ENCODE results near the gene RIPPLY3. TPM values are rescaled to one million over a fixed set of nuclear protein-coding genes. Genes with fewer than 3 reads are reported as not detected.

RIPPLY3 gene
- total RNA-seq, 2 donors from 2014 or later: not detected

DNA sequence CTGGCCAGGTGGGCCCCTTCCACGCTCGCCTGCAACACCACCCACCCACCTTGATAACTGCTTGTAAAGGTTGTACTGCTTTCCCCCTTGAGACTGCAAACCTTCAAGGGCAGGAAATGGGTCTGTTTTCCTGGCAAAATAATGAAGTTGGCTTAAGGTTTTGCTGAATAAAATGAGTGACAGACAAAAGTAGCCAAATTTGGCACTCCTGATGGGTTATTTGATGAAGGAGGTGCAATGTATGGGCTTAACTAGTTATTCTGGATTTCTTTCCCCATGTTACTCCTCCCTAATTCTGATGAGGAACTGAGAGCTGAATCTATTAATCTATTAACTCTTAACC is 25.5 kb upstream of the RIPPLY3 start:
- TF ChIP-seq POLR2A (IDR thresholded peaks at IDR 0.05): peak in 1 of 3 donors; percentile 2
- TF ChIP-seq, protein P1, sequence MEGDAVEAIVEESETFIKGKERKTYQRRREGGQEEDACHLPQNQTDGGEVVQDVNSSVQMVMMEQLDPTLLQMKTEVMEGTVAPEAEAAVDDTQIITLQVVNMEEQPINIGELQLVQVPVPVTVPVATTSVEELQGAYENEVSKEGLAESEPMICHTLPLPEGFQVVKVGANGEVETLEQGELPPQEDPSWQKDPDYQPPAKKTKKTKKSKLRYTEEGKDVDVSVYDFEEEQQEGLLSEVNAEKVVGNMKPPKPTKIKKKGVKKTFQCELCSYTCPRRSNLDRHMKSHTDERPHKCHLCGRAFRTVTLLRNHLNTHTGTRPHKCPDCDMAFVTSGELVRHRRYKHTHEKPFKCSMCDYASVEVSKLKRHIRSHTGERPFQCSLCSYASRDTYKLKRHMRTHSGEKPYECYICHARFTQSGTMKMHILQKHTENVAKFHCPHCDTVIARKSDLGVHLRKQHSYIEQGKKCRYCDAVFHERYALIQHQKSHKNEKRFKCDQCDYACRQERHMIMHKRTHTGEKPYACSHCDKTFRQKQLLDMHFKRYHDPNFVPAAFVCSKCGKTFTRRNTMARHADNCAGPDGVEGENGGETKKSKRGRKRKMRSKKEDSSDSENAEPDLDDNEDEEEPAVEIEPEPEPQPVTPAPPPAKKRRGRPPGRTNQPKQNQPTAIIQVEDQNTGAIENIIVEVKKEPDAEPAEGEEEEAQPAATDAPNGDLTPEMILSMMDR (IDR thresholded peaks at IDR 0.05): no peak
- intact Hi-C loops (cut with DNase I): no loop called here
- DNase-seq (no peak), ATAC-seq (no peak)
- H3K4me1 ChIP-seq: peaks cover 32% of the 10 kb centered on the region
- H3K9me3 ChIP-seq: no peaks in the 10 kb centered on the region
- 9 to 15% methylated on average over 2 of the region's 2 CpGs for WGBS, 2 donors
- peak overlapping the region in 1 of 2 donors; percentile 35 for H3K4me3 ChIP-seq
- no peaks in the 10 kb centered on the region for H3K36me3 ChIP-seq (replicated peaks in 1 of 2; ENCODE audit: insufficient read depth in 1 of 2, low read depth in 2 of 2)
- H3K27me3 ChIP-seq: no peaks in the 10 kb centered on the region
- H3K27ac ChIP-seq: peak overlapping the region in 3 of 4 donors; percentile 58 to 84 (median 80)

DNA sequence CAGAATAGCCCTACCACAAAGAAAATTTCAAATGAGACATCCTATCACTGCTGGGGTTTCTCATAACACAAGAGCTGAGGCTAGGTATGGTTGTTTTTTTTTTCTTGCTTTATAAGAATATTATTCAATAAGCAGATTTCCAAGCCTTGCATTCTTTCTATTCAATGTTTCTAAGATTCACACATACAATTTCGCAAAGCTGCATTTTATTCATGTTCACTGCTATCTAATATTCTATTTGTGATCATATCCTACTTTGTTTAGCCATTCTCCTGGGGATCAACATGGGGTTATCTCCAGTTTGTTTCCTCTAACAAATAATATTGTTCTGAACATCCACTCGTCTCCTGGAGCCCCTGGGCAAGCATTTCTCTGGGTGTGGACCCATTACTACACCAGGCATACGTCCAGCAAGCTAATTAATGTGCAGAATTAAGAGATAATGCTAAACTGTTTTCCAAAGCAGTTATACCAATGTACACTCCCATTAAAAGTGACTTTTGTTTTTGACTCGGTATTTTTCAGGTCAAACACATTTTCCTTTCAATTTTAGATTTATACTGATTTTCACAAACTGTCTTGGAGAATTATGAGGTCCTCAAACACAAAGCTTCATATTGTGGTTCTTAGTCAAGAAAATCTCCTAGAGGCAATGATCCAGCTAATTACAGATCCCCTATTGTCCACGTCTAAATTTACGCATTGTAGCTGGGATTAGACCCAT is 24.4 kb upstream of the RIPPLY3 start:
- Histone ChIP-seq H3K36me3 (replicated peaks in 1 of 2; ENCODE audit: insufficient read depth in 1 of 2, low read depth in 2 of 2) (no peaks in the 10 kb centered on the region), H3K4me1 (peaks cover 28% of the 10 kb centered on the region), H3K9me3 (no peaks in the 10 kb centered on the region), H3K4me3 (no peak overlapping the region), H3K27ac (no peak overlapping the region), H3K27me3 (no peaks in the 10 kb centered on the region)
- intact Hi-C loops (cut with DNase I): no loop called here
- no peak for TF ChIP-seq POLR2A (IDR thresholded peaks at IDR 0.05)
- TF ChIP-seq, protein P1 (IDR thresholded peaks at IDR 0.05): no peak
- 70 to 74% methylated on average over 6 of the region's 6 CpGs for WGBS, 2 donors
- no peak for DNase-seq
- no peak for ATAC-seq

DNA sequence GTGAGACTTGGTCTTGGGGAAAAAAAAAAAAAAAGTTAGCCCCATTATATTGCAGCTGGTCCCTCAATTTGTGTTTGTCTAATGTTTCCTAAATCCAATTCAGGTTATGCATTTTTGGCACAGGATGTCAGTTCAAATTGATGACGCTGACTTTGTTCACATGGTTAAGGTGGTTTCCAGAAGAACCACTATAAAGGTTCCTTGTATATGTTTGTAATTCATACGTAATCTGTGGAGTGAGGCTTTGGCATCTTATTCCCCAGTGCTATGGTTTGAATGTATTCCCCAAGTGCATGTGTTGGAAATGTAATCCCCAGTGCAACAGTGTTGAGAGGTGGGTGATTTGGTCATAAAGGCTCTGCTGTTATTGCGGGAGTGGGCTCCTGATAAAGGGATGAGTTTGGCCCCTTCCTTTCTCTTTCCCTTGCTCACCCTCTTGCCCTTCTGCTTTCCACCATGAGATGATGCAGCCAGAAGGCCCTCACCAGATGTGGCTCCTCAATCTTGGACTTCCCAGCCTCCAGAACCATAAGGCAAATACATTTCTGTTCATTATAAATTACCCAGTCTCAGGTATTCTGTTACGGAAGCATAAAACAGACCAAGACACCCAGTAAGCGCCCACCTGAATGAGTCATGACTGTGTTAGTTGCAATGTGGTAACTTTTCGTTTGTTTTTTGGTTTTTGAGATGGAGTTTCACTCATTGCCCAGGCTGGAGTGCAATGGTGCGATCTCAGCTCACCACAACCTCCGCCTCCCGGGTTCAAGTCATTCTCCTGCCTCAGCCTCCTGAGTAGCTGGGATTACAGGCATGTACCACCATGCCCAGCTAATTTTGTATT is 20.5 kb upstream of the RIPPLY3 start:
- peaks cover 13% of the 10 kb centered on the region for H3K4me1 ChIP-seq
- no peak overlapping the region for H3K27ac ChIP-seq
- no peaks in the 10 kb centered on the region for H3K36me3 ChIP-seq (replicated peaks in 1 of 2; ENCODE audit: insufficient read depth in 1 of 2, low read depth in 2 of 2)
- no peaks in the 10 kb centered on the region for H3K9me3 ChIP-seq
- no peak overlapping the region for H3K4me3 ChIP-seq
- H3K27me3 ChIP-seq: no peaks in the 10 kb centered on the region
- intact Hi-C loops (cut with DNase I): no loop called here
- TF ChIP-seq, protein P1 (IDR thresholded peaks at IDR 0.05): no peak
- no peak for TF ChIP-seq POLR2A (IDR thresholded peaks at IDR 0.05)
- ATAC-seq (no peak), DNase-seq (no peak)
- WGBS, 2 donors: 77 to 82% methylated on average over 9 of the region's 9 CpGs

DNA sequence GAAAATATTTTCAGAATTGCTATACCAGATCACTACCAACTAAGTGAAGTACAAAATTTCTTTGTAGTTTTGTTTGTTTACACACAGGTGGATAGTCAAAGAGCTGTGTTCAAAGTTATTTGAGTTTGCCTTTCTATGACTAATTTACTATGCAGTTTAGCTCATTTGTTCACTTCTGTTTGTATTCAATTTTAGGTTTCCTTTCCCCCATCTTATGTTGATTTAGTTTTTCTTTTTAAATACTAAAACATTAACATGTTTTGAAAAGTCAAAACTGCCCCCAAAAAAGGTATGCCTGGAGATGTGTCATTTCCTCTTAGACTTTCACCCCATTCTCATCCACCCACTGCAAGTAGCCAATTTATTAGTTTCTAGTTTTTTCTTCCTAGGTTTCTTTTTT is 18.7 kb upstream of the RIPPLY3 start:
- intact Hi-C loops (cut with DNase I): no loop called here

More for the DNA sequence above, 18.7 kb upstream of the RIPPLY3 start:
- Histone ChIP-seq H3K27me3 (no peaks in the 10 kb centered on the region), H3K9me3 (no peaks in the 10 kb centered on the region), H3K36me3 (replicated peaks in 1 of 2; ENCODE audit: insufficient read depth in 1 of 2, low read depth in 2 of 2) (no peaks in the 10 kb centered on the region), H3K4me3 (no peak overlapping the region), H3K4me1 (peaks cover 11% of the 10 kb centered on the region), H3K27ac (no peak overlapping the region)
- no peak for DNase-seq
- no peak for ATAC-seq
- TF ChIP-seq POLR2A (IDR thresholded peaks at IDR 0.05): no peak
- TF ChIP-seq, protein P1 (IDR thresholded peaks at IDR 0.05): no peak
